CD4-positive, alpha-beta T cell treated with Interleukin-4 for 4 hours (primary cell): Measurements from ENCODE around the gene WARS2.
"Not testable (repeated sequence)": the region's sequence is repeated elsewhere in the genome, so short reads cannot be mapped to it uniquely, and the experiment has no call there.

Source experiments
- DNase-seq: peaks from one replicate; pipeline ENCODE4 v3.0.0-alpha.2; 2020

WARS2 gene

DNA sequence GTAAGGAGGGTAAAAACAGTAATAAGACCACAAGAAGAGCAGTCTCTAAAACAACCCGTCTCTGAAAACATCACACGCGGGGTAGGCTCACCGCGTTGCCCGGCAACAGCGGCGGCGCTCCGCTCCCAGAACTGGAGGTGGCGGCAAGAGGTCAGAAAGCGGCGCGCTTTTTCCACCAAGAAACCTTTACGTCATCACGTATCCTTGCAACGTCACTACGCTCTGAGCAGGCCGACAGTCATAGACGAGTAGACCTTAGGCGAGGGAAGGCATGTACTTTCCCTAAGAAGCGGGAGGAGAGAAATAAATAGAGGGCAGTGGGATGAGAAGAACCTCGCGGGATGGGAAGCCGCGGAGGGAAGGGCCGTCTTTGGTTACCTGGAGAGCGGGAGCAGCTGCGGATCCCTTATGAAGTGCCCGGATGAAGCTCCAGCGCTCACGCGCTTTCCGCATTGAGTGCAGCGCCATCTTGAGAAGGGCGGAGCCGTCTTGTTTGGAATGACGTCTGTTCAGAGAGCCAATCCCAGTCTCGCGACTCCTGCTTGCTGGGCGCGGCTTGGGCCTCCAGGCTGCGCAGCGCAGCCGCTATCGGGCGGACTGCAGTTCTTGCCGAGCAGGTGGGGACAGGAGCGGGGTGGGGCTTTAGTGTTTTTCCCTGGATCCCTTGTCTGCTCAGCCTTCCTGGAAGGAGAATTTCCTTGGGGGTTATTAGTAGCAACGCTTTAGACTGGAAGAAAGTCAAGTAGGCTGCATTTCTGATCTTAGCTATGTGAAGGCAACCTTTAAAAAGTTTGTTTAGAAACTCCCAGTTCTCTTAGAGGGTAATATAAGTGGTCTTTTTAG lies at the start of gene WARS2:
Gene WARS2, minus strand, starts transcription at position 477 of the 843 bp plus-strand sequence. Its CDS starts 9 bp downstream, at position 468.
- DNase-seq = peak; percentile 96

DNA sequence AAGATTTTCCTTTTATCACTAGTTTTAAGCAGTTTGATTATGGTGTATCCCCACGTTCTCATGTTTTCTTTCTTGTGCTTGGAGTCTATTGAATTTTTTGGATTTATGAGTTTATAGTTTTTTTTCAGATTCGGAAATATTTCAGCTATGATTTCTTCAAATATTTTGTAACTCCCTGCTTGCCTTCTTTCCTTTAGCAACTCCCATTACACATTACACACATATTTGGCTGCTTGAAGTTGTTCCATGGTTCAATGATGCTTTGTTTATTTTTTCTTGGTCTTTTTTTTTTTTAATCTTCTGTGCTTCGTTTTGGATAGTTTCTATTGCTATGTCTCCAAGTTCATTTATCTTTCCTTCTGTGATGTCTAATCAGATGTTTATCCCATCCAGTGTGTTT lies 48.5 kb upstream of the WARS2 start:
- DNase-seq = no peak

DNA sequence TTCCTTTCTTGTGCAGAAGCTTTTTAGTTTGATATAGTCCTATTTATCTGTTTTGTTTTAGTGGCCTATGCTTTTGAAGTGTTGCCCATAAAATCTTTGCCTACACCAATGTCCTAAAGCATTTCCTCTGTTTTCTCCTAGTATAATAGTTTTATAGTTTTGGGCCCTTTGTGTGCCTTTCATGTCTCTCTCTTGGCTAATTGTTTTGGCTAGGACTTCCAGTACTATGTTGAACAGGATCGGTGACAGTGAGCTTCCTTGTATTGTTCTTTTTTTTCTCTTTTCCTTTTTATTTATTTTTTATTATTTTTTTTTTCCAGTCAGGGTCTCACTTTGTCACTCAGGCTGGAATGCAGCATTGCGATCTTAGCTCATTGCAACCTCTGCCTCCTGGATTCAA lies 47.0 kb upstream of the WARS2 start:
- no peak for DNase-seq

DNA sequence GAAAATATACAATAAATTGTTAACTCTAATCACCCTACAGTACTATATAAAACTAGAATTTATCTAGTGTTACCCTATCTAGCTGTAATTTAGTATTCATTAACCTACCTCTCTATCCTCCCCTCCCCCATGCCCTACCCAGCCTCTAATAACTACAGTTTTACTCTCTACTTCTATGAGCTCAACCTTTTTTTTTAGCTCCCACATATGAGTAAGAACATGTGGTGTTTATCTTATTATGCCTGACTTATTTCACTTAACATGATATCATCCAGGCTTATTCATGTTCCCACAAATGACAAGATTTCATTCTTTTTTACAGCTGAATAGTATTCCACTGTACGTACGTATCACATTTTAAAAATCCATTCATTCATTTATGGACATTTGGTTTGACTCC lies 46.0 kb upstream of the WARS2 start:
- DNase-seq = no peak

DNA sequence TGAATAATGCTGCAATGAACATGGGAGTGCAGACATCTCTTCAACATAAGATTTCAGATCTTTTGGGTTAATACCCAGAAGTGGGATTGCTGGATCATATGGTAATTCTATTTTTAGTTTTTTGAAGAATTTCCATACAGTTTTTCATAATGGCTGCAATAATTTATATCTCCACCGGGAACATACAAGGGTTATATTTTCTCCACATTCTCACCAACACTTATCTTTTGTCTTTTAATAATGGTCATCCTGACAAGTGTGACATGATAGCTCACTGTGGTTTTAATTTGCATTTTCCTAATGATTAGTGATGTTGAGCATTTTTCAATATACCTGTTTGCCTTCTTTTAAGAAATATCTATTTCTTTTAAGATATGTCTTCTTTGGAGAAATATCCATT lies 44.5 kb upstream of the WARS2 start:
- no peak for DNase-seq

DNA sequence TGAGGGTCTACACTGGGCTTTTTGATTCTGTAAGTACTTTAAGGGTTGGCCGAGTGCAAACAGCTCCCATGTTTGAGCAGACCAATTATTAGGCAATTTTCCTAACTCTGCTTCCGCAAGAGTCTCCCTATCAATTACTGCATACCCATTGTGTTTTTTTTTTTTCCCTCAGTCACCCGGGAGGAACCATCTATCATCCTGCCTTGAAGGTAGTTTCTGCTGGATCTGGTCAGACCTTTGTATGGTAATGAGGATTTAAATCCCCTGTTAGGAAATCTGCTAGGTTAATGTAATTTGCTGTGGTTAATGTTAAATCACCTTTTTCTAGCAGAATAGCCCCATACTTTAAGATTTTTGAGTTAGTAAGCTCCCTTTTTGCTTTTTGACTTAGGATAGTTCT lies 40.8 kb upstream of the WARS2 start:
- DNase-seq = no peak

DNA sequence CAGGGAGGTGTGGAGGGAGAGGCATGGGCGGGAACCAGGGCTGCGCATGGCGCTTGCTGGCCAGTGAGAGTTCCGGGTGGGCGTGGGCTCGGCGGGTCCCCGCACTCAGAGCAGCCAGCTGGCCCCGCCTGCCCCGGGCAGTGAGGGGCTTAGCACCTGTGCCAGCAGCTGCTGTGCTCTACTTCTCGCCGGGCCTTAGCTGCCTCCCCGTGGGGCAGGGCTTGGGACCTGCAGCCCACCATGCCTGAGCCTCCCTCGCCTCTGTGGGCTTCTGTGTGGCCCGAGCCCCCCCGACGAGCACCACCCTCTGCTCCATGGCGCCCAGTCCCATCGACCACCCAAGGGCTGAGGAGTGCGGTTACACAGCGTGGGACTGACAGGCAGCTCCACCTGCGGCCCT lies 38.6 kb upstream of the WARS2 start:
- DNase-seq = no peak

DNA sequence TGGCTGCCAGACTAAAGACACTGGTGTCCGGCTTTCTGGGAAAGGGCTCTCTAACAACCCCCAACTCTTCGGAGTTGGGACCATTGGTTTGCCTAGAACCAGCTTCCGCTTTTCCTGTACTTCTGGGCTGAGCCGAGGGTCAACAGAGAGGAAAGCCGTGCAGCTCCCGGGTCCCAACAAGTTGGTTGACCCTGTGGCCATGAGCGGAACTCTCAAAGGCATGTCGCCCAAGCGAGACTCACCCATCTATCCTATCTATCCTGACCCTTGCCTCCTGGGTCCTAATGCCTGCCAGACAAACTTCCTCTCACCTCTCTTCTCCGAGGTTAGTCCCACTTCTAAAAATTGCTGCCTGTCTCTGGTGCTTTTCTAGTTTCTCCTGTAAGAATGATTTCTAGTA lies 32.5 kb upstream of the WARS2 start:
- not testable (repeated sequence) for DNase-seq

DNA sequence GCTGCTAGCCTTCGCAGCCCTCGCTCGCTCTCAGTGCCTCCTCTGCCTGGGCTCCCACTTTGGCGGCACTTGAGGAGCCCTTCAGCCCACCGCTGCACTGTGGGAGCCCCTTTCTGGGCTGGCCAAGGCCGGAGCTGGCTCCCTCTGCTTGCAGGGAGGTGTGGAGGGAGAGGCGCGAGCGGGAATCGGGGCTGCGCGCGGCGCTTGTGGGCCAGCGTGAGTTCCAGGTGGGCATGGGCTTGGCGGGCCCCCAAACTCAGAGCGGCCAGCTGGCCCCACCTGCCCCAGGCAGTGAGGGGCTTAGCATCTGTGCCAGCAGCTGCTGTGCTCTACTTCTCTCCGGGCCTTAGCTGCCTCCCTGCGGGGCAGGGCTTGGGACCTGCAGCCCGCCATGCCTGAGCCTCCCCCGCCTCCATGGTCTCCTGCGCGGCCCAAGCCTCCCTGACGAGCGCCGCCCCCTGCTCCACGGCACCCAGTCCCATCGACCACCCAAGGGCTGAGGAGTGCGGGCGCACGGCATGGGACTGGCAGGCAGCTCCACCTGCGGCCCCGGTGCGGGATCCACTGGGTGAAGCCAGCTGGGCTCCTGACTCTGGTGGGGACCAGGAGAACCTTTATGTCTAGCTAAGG lies 31.0 kb upstream of the WARS2 start:
- not testable (repeated sequence) for DNase-seq

DNA sequence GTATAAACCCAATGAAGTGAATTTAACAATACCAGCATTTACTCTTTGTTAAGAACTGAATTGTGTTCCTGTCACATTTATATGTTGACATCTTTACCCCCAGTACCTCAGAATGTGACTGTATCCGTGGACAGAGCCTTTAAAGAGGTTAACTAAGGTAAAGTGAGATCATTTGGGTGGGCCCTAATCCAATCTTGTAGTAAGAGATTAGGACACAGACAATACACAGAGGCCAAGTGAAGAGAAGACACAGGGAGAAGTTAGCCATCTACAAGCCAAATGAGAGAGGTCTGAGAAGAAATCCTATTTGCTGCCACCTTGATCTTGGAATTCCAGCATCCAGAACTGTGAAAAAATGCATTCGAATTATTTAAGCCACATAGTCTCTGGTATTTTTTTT lies 22.9 kb upstream of the WARS2 start:
- DNase-seq = no peak

DNA sequence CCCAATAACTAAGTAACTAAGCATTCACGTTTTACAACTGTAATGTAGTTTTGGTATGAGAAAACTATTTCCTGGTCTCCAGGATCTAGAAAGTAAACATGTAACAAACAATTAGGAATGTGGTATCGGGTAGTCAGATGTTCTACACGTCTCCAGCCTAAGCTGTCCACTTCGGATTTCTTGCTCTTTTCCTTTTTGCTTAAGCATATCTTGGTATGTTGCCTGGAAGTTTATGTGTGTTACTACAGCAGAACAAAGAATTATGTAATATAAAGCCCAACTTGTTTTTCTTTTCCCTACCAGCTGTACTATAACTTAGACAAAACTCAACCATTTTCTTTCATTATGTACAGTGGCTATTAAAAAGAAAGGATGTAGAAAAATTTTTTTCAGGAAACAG lies 20.4 kb upstream of the WARS2 start:
- no peak for DNase-seq

DNA sequence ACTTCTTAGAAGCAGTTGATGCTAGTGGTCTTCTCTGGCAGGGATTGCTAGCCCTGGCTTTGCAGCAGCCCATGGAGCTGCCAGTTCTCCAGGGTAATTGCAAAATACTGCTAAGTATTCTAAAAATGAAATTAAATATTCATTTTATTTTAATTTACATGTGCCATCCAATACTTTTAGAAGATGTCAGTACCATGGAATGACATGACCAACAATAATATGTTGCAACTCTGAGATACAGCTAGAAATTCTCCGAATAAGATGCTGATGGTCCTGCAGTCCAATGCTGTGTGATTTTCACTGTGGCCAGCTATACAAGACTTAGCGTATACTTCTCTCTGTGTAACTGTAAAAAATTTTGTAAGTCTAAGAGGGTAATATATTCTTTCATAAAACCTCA lies 20.0 kb upstream of the WARS2 start:
- no peak for DNase-seq

DNA sequence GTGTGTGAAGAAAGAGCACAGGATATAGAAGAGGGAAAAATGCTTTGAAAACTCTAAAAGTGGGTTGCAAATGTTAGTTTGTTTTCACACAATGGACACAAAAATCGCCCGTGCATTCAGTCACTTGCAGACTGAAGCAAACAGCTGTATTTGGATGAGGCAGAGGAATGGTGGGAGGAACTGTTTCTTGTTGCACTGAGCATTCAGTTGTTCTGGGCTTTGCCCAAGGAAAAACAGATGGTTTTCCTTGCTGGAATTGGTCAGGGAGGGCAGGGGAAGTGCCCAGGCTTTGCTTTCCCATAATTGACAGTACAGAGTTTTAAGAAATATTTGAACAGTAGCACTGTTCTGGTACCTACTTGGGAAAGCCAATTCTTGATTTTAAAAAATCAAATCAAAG lies 19.5 kb upstream of the WARS2 start:
- DNase-seq = no peak

DNA sequence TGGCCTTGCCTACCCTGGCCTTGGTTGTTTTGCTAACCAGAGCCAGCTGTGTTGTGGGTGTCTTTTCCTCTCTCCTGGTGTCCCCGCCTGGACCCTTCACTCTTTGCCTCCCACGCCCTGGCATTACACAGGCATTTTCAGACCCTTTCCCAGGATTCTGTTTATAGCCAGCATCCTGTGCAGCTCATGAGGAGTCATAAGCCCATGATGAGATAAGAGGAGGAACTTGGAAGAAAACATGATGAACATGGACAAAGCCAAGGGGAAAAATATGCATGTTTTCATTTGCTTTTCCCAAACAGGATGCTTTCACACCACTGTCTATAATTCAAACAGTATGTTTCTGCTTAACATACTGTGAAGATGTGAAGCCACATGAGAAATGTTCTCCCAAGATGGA lies 18.7 kb upstream of the WARS2 start:
- no peak for DNase-seq

DNA sequence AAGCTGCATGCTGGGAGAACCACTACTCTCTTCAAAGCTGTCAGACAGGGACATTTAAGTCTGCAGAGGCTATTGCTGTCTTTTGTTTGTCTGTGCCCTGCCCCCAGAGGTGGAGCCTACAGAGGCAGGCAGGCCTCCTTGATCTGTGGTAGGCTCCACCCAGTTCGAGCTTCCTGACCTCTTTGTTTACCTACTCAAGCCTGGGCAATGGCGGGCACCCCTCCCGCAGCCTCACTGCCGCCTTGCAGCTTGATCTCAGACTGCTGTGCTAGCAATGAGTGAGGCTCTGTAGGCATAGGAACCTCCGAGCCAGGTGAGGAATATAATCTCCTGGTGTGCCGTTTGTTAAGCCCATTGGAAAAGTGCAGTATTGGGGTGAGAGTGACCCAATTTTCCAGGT lies 16.3 kb upstream of the WARS2 start:
- not testable (repeated sequence) for DNase-seq

DNA sequence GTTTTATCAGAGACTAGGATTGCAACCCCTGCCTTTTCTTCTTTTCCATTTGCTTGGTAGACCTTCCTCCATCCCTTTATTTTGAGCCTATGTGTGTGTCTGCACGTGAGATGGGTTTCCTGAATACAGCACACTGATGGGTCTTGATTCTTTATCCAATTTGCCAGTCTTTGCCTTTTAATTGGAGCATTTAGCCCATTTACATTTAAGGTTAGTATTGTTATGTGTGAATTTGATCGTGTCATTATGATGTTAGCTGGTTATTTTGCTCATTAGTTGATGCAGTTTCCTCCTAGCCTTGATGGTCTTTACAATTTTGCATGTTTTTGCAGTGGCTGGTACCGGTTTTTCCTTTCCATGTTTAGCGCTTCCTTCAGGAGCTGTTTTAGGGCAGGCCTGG lies 14.6 kb upstream of the WARS2 start:
- DNase-seq = not testable (repeated sequence)

DNA sequence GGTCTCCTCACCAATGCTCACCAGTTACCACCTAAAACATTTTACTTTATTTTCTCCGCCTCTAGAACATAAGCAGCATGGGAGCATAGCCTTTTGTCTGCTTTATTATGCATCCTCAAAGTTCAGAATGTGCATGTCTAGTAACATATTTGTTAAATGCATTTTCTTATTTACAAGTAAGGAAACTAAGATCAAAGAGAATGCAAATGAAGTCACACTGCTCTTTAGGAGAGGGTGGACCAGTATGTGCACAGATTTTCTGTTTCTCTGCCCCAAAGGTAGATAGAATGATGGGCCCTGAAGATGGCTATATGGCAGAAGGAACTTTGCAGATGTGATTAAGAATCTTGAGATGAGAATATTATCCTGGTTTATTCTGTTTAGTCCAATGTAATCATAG lies 9.7 kb upstream of the WARS2 start:
- DNase-seq = no peak

DNA sequence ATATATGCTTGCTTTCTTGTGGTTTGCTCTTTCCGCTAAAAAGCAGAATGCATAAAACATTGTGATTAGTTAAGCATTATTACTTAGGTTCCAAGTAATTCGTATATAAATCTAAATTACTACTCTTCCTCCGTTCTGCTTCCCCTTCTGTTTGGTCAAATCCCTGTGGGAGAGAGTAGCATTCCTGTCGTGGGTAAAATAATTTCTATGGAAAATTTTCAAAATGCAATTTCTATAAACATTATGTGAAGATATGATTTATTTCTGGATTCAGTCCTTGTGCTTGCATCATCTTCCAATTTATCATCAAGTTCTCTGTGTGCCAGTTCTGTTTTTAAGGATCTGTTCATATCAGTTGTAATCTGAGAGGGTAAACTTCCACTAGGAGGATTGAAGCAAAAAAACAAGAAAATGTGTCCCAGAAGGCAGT lies 7.2 kb upstream of the WARS2 start:
- DNase-seq = no peak

DNA sequence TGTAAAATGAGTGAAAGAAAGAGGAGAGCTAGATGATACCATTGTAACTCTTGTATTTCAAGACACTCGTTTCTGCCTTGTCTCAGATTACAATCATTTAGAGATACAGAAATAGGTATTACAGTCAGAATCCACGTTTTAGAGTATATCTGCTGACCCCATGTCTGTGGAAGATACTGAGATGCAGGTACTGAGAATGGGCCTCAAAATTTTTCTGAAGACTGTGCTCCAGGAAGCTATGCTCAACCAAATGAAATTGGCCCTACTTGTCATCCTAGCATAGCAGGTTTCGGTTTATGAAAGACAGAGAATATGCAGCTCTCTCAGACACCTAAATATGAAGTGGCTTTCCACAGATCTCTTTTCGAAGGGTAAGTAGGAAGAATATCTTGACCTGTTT lies 6.0 kb upstream of the WARS2 start:
- no peak for DNase-seq

DNA sequence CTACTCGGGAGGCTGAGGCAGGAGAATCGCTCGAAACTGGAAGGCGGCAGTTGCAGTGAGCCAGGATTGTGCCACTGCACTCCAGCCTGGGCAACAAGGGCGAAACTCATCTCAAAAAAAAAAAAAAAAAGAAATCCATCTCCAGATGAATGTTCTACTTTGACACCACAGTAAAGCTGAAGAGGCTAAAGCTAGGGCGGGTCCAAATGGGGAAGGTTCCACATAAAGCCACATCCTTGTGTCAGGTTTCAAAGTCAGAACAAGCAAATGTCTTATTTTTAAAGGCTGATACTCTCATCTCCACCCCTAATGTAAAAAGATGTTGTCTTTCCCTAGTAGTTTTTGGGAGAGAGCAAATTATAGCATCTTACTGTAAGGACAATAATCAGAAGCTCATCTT lies 4.4 kb upstream of the WARS2 start:
- DNase-seq = no peak

DNA sequence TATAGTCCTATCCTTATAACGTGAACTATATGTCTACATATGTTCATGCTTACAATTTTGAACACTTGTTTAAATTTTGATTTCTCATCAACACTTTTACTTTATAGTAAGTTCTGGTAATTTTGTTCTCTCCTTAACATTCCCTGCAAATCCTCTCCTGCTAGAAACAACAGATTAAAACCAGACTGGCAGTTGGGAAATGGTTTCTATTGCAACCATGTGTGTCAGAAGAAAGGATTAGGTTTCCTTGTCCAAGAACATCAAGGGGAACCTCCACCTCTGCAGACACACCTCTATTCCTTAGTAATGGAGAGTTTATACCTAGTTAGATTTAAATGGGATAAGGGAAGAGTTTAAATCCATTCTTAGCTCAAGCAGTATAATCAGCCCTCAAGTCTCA lies 3.3 kb upstream of the WARS2 start:
- no peak for DNase-seq

DNA sequence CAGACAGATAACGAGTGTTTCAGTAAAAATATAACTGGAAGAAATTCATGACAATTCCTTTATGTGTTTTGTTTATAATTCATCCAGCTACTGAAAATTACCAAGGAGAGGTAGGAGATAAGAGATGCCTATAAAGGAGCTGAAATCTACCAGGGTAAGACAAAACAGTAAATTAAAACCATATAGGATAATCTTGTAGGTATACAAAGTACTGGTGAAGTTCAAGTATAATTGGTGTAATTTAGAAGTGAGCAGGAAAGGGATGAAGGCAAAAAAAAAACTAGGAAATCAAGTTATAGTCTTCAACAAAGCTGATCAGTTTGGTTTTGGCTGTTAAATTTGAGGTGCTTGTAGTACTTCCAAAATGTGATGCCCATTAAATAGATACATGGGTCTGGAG lies 1.2 kb upstream of the WARS2 start:
- DNase-seq = no peak

DNA sequence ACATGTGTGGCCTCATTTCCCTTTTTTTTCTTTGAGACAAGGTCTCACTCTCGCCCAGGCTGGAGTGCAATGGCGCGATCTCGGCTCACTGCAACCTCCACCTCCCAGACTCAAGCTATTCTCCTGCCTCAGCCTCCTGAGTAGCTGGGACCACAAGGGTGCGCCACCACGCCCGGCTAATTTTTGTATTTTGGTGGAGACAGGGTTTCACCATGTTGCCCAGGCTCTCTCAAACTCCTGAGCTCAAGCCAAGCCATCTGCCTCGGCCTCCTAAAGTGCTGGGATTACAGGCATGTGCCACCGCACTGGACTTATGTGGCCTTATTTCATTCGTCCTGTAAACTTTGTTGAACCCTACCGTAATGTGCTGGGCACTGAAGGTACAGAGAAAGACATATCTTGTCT lies 569 bp upstream of the WARS2 start:
- peak; percentile 36 for DNase-seq

DNA sequence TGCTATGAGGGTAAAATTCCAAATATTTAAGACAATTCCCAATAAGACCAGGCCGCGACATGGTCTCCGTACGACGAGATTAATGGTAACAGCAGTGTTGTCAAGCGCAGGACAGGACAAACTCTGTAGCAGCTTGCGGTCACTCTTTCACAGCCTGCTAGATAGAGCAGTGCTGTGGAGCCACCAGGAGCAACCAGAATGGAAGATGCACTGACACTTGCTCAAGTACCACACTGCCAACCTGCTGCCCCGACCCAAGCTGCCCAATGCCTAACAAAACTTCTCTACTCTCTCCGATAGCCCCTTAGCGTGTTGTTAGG lies 636 bp downstream of the WARS2 start:
- no peak for DNase-seq

DNA sequence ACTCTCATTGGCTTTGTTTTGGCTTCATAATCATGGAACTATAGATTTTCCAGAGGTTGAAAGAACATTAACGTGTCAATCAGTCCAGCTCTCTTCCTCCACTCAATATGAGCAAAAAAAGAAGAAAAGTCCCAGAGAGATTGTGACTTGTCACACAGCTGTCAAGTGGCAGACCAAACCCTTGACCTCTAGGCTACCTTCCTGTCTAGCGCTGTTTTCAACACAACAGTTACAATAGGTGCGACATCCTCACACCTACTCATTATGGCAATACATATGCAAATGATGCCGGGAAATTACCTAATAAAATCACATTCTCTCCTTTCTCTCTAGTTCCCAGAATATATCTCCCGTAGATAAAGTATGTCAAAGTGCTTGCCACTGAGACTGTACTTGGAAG lies 1.1 kb downstream of the WARS2 start:
- DNase-seq = peak; percentile 61
